ENCODE results near the gene TUBA1A.
"Not testable (repeated sequence)": the region's sequence is repeated elsewhere in the genome, so short reads cannot be mapped to it uniquely, and the experiment has no call there.

DNA sequence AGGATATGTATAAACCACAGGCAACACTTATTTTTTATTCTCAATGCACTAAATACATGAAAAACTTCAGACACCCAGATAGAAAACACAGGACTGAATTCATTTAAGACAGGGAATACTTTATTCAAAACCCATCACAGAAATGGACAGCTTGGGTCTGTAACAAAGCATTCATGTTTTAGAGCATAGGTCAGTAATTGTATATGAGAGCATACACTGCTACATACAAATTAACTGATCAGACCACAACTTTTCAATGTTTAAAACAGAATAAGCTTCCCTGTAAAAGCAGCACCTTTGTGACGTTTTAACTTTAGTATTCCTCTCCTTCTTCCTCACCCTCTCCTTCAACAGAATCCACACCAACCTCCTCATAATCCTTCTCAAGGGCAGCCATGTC, 4.2 kb downstream of the TUBA1A start:
- TF ChIP-seq, protein P1, sequence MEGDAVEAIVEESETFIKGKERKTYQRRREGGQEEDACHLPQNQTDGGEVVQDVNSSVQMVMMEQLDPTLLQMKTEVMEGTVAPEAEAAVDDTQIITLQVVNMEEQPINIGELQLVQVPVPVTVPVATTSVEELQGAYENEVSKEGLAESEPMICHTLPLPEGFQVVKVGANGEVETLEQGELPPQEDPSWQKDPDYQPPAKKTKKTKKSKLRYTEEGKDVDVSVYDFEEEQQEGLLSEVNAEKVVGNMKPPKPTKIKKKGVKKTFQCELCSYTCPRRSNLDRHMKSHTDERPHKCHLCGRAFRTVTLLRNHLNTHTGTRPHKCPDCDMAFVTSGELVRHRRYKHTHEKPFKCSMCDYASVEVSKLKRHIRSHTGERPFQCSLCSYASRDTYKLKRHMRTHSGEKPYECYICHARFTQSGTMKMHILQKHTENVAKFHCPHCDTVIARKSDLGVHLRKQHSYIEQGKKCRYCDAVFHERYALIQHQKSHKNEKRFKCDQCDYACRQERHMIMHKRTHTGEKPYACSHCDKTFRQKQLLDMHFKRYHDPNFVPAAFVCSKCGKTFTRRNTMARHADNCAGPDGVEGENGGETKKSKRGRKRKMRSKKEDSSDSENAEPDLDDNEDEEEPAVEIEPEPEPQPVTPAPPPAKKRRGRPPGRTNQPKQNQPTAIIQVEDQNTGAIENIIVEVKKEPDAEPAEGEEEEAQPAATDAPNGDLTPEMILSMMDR (IDR thresholded peaks at IDR 0.05), result not testable (repeated sequence)
- TF ChIP-seq EZH2 (IDR thresholded peaks at IDR 0.05), result not testable (repeated sequence)

Measured in neural progenitor cell (in vitro differentiated cells).